ENCODE measurements around the gene NYNRIN.
A peak's percentile ranks its signal among the peaks of the same experiment; 100 is the strongest.
"Not testable (repeated sequence)": the region's sequence is repeated elsewhere in the genome, so short reads cannot be mapped to it uniquely, and the experiment has no call there.

The NYNRIN gene

DNA sequence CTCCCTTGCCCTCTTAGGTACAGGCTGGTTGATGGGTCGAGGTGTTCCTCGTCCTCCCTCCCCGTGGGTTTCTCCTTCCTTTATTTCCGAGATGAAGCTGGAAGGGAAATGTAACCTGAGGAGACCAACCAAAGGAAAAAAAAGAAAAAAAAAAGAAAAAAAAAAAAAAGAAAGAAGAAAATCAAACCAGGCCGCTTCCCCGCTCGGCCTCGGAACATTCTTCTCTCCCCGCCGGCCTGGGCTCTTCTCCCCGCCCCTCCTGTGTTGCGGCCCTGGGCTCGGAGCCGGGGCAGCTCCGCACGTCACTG, 32.4 kb upstream of the NYNRIN start:
- no peak overlapping the region for H3K4me3 Mint-ChIP-seq
- DNase-seq = no peak
- peaks cover 2% of the 10 kb centered on the region for H3K36me3 Mint-ChIP-seq
- CTCF ChIA-PET = interaction anchor here (1.5 to 2.3 kb wide), 3 partner anchors 53 to 70 kb away, joined by 4 to 38 read pairs (median 15); partner anchors contain the start of gene KHNYN
- H3K27ac Mint-ChIP-seq = no peak overlapping the region
- peaks cover 85% of the 10 kb centered on the region for H3K27me3 Mint-ChIP-seq
- H3K9me3 Mint-ChIP-seq = no peaks in the 10 kb centered on the region
- peaks cover 30% of the 10 kb centered on the region for H3K4me1 Mint-ChIP-seq

DNA sequence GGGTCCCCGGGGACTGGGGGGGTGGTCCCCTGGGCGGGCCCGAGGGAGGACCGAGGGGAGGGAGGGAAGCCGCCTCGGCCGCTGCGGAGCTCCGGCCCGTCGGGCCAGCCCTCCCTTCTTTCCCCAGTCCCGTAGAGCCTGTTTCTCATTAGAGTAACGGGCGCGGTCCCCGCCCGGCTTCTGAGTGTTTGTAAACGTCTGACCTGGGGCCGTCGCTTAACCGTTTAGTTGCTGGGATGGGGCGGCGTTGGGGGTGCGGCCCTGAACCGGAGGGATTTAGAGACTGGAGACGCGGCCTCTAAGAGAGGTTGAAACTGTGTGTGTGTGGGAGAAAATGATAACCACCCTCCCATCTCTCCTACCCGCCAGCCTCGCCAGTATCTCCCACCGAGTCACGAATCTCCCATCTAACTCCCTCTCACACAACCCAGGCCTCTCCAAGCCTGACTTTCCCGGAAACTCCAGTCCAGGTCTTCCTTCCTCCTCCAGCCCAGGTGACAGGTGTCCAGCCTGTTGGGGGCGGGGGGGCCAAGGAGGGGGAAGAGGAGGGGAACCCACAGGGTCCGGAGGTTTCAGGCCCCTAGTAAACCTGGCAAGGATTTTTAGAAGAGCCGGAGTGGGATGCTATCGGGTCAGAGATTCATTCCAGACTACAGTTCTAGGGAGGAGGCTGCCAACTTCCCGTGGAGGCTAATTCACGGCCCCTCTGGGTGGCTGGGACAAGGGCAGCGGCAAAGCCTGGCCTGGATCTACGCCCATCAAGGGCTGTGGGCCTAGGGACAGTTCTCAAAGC, 31.9 kb upstream of the NYNRIN start:
- no peak overlapping the region for H3K27ac Mint-ChIP-seq
- peaks cover 30% of the 10 kb centered on the region for H3K4me1 Mint-ChIP-seq
- H3K4me3 Mint-ChIP-seq = peak overlapping the region; percentile 35
- DNase-seq = peak; percentile 27
- CTCF ChIA-PET = interaction anchor here (1.5 to 2.3 kb wide), 3 partner anchors 53 to 70 kb away, joined by 4 to 38 read pairs (median 15); partner anchors contain the start of gene KHNYN
- no peaks in the 10 kb centered on the region for H3K9me3 Mint-ChIP-seq
- H3K27me3 Mint-ChIP-seq = peaks cover 85% of the 10 kb centered on the region
- H3K36me3 Mint-ChIP-seq = peaks cover 2% of the 10 kb centered on the region

DNA sequence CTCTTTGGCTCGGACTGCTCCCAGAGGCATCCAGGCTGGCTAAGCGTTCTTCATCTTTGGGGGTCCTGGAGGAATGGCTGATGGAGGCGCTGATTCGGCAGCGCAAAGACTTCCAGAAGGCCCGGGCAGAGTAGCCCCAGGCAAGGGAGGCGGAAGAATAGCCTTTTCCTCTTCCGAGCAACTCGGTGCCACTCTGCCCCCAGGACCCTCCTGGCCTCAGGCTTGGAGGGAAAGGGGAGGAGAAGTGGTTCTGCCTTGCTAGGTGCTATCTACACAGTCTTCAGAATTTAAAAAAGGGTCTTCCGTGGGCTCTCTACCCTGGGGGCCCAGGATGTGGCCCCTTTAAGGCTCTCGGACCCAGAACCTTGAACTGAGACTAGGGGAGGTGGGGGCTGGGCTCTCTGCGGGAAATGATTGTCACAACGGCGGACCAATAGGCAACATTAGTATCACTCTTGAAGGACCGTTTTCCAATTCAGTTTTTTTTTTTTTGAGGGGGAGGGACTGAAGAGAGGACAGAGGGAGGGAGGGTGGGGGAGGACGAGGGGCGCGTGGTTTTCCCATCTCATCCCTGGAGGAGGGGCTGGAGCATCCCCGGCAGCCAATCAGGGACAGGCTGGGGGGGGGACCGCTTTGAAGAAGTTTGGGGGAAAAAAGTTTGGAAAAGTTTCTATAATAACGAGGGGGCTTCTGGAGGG, 31.1 kb upstream of the NYNRIN start, which contains the start of gene NFATC4:
TSS of gene NFATC4 (plus strand) at position 671 of the 698 bp plus-strand sequence. CDS start 157 bp downstream, outside the sequence.
- H3K4me3 Mint-ChIP-seq = peak within 1 kb of the TSS; percentile 35
- CTCF ChIA-PET = no interaction called here
- H3K27ac Mint-ChIP-seq = no peak within 1 kb of the TSS
- no peaks in the 10 kb centered on the region for H3K9me3 Mint-ChIP-seq
- H3K27me3 Mint-ChIP-seq = peaks cover 86% of the 10 kb centered on the region
- peaks cover 2% of the 10 kb centered on the region for H3K36me3 Mint-ChIP-seq
- peaks cover 30% of the 10 kb centered on the region for H3K4me1 Mint-ChIP-seq
- DNase-seq = no peak

DNA sequence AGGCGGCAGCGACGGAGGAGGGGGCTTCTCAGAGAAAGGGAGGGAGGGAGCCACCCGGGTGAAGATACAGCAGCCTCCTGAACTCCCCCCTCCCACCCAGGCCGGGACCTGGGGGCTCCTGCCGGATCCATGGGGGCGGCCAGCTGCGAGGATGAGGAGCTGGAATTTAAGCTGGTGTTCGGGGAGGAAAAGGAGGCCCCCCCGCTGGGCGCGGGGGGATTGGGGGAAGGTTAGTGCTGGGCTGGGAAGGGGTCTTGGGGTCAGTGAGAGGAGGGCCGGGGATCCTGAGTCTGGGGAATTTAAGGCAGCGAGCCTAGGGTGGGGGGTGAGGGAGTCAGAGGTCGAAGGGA, 30.6 kb upstream of the NYNRIN start:
- Mint-ChIP-seq H3K9me3 (no peaks in the 10 kb centered on the region), H3K36me3 (peaks cover 2% of the 10 kb centered on the region), H3K27ac (no peak overlapping the region), H3K4me3 (no peak overlapping the region), H3K27me3 (peaks cover 86% of the 10 kb centered on the region), H3K4me1 (peaks cover 30% of the 10 kb centered on the region)
- no peak for DNase-seq
- CTCF ChIA-PET = no interaction called here

DNA sequence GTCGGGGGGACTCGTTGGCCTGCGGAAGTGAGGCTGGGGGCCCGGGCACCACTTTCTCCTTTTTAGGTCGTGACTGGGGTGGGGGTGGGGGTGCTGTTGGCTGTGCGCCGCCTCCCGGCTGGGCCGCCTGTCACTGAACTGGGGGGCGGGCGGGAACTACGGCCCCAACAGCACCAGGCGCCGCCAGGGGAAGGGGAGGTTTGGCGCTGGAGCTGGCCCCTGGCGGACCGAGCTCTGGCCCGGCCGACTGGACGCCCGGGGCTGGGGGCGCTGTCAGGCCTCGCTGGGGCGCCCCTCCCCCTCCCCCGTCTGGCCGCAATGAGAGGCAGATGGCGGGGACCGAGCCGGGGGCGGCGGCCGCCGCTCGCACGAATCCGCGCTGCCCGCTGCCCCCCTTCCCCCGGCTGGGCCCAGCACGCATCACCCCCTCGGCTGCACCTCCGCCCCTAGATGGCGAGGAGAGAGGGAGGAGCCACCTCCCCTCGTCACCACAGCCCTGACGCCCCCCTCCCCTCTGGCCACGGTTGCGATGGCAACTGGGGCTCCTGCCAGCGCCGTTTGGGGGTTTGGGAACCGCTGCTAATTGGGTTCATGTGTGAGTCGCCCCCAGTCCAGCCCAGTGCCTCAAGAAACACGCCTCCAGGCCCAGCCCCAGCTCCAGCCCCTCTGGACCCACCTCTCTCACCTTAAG, 30.1 kb upstream of the NYNRIN start:
- Mint-ChIP-seq H3K27ac (no peak overlapping the region), H3K4me1 (peaks cover 30% of the 10 kb centered on the region), H3K27me3 (peaks cover 86% of the 10 kb centered on the region), H3K4me3 (no peak overlapping the region), H3K9me3 (no peaks in the 10 kb centered on the region), H3K36me3 (peaks cover 2% of the 10 kb centered on the region)
- peak; percentile 33 for DNase-seq
- CTCF ChIA-PET = no interaction called here

DNA sequence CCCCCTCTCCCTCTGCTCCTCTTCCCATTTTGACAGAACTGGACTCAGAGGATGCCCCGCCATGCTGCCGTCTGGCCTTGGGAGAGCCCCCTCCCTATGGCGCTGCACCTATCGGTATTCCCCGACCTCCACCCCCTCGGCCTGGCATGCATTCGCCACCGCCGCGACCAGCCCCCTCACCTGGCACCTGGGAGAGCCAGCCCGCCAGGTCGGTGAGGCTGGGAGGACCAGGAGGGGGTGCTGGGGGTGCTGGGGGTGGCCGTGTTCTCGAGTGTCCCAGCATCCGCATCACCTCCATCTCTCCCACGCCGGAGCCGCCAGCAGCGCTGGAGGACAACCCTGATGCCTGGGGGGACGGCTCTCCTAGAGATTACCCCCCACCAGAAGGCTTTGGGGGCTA, 29.3 kb upstream of the NYNRIN start:
- peaks cover 91% of the 10 kb centered on the region for H3K27me3 Mint-ChIP-seq
- CTCF ChIA-PET = interaction anchor here (1.4 kb wide), 1 partner anchor 62 kb away, joined by 5 read pairs; no protein-coding TSS in a partner anchor
- peaks cover 2% of the 10 kb centered on the region for H3K36me3 Mint-ChIP-seq
- no peak for DNase-seq
- no peak overlapping the region for H3K4me3 Mint-ChIP-seq
- H3K9me3 Mint-ChIP-seq = no peaks in the 10 kb centered on the region
- H3K4me1 Mint-ChIP-seq = peaks cover 30% of the 10 kb centered on the region
- H3K27ac Mint-ChIP-seq = no peak overlapping the region

DNA sequence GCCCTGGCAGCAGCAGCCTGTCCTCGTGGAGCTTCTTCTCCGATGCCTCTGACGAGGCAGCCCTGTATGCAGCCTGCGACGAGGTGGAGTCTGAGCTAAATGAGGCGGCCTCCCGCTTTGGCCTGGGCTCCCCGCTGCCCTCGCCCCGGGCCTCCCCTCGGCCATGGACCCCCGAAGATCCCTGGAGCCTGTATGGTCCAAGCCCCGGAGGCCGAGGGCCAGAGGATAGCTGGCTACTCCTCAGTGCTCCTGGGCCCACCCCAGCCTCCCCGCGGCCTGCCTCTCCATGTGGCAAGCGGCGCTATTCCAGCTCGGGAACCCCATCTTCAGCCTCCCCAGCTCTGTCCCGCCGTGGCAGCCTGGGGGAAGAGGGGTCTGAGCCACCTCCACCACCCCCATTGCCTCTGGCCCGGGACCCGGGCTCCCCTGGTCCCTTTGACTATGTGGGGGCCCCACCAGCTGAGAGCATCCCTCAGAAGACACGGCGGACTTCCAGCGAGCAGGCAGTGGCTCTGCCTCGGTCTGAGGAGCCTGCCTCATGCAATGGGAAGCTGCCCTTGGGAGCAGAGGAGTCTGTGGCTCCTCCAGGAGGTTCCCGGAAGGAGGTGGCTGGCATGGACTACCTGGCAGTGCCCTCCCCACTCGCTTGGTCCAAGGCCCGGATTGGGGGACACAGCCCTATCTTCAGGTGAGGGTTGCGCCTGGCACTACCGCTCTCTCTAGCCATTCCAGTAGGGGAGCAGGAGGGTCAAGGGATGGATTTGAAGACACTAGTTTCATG, 28.7 kb upstream of the NYNRIN start:
- Mint-ChIP-seq H3K4me1 (peaks cover 27% of the 10 kb centered on the region), H3K4me3 (no peak overlapping the region), H3K9me3 (no peaks in the 10 kb centered on the region), H3K36me3 (peaks cover 2% of the 10 kb centered on the region), H3K27me3 (peaks cover 95% of the 10 kb centered on the region), H3K27ac (no peak overlapping the region)
- CTCF ChIA-PET = interaction anchor here (1.0 to 1.4 kb wide), 3 partner anchors 36 to 66 kb away, joined by 3 to 5 read pairs (median 3); partner anchors contain the start of gene ADCY4
- no peak for DNase-seq

DNA sequence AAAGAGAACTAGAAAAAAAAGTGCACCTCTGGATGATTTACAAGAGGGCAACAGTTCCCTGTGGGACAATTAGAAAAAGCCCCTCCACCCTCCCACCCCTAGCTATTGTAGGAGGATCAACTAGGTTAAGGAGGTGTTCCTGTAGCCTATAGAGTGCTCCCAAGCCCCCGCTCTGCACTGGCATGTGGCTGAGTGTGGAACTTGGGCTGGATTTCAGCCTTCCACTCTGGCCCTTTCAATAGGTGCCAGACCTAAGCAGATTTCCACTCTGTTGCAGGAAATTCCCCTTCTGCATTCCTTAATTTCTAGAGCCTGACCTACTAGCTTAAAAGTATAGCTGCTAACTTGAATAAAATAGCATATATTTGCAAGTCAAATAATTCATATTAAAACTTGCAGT, 28.1 kb upstream of the NYNRIN start:
- H3K27ac Mint-ChIP-seq = no peak overlapping the region

DNA sequence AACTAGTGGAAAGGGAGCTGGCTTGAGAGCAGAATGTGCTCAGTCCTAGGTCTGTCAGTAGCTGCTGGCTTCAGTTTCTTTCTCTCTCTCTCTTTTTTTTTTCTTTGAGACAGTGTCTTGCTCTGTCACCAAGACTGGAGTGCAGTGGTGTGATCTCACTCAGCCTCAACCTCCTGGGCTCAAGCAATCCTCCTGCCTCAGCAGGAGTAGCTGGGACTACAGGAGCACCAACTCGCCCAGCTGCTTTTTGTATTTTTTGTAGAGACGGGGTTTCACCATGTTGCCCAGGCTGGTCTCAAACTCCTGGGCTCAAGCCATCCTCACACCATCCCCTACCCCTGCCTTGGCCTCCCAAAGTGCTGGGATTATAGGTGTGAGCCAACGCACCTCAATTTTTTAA, 27.2 kb upstream of the NYNRIN start:
- not testable (repeated sequence) for H3K36me3 Mint-ChIP-seq, H3K9me3 Mint-ChIP-seq, H3K27ac Mint-ChIP-seq, DNase-seq, H3K4me3 Mint-ChIP-seq
- CTCF ChIA-PET = interaction anchor here (1.9 kb wide), 1 partner anchor 11 kb away, joined by 4 read pairs; no protein-coding TSS in a partner anchor
- Mint-ChIP-seq H3K27me3 (peaks cover 97% of the 10 kb centered on the region), H3K4me1 (peaks cover 16% of the 10 kb centered on the region)

More for the DNA sequence above, 28.1 kb upstream of the NYNRIN start:
- DNase-seq = no peak
- no peaks in the 10 kb centered on the region for H3K9me3 Mint-ChIP-seq
- peaks cover 20% of the 10 kb centered on the region for H3K4me1 Mint-ChIP-seq
- peaks cover 2% of the 10 kb centered on the region for H3K36me3 Mint-ChIP-seq
- CTCF ChIA-PET = interaction anchor here (1.0 to 1.9 kb wide), 4 partner anchors 12 to 66 kb away, joined by 3 to 5 read pairs (median 4); partner anchors contain the start of gene ADCY4
- no peak overlapping the region for H3K4me3 Mint-ChIP-seq
- peaks cover 97% of the 10 kb centered on the region for H3K27me3 Mint-ChIP-seq

DNA sequence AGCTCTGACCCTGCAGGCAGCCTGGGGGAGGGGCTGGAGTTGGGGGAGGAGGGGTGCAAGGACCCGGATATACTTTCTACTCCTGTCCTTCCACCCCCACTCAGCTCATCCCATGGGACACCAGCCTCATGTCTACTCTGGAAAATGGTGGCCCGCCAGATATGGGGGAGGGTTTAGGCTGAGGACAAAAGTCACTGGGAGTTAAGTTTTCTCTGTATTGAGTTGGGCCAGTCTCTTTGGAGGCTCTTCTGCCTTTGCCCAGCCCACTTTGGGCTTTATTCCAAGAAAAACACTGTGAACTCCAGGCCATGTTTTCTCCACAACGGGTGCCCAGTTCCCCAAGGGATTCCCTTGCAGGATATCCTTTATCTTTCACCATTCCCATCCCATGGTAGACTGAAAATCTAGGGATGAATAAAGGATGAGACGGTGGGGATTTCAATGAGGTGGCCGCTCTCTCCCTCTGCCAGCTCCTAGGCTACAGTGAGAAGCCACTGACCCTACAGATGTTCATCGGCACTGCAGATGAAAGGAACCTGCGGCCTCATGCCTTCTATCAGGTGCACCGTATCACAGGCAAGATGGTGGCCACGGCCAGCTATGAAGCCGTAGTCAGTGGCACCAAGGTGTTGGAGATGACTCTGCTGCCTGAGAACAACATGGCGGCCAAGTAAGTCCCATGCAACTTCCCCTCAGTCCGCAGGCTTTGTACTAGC, 25.9 kb upstream of the NYNRIN start:
- no peaks in the 10 kb centered on the region for H3K9me3 Mint-ChIP-seq
- H3K27ac Mint-ChIP-seq = no peak overlapping the region
- no peak overlapping the region for H3K4me3 Mint-ChIP-seq
- no peaks in the 10 kb centered on the region for H3K36me3 Mint-ChIP-seq
- no peak for DNase-seq
- CTCF ChIA-PET = interaction anchor here (1.5 to 1.9 kb wide), 2 partner anchors 10 to 39 kb away, joined by 4 to 5 read pairs; no protein-coding TSS in a partner anchor
- peaks cover 96% of the 10 kb centered on the region for H3K27me3 Mint-ChIP-seq
- H3K4me1 Mint-ChIP-seq = peaks cover 11% of the 10 kb centered on the region

DNA sequence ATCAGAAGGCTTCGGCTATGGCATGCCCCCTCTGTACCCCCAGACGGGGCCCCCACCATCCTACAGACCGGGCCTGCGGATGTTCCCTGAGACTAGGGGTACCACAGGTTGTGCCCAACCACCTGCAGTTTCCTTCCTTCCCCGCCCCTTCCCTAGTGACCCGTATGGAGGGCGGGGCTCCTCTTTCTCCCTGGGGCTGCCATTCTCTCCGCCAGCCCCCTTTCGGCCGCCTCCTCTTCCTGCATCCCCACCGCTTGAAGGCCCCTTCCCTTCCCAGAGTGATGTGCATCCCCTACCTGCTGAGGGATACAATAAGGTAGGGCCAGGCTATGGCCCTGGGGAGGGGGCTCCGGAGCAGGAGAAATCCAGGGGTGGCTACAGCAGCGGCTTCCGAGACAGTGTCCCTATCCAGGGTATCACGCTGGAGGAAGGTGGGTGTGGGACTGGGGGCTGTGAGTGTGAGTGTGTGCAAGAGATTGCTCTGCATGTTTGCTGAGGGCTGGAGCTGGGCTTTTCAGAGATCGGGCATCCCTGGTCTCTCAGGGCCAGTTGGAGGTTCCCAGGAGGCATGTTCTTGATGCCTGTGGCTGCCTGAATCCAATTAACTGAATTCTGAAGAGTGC, 22.2 kb upstream of the NYNRIN start:
- H3K4me1 Mint-ChIP-seq = peaks cover 7% of the 10 kb centered on the region
- DNase-seq = no peak
- H3K27ac Mint-ChIP-seq = no peak overlapping the region
- no peak overlapping the region for H3K4me3 Mint-ChIP-seq
- no peaks in the 10 kb centered on the region for H3K36me3 Mint-ChIP-seq
- H3K27me3 Mint-ChIP-seq = peaks cover 79% of the 10 kb centered on the region
- CTCF ChIA-PET = interaction anchor here (1.0 kb wide), 1 partner anchor 54 kb away, joined by 4 read pairs; no protein-coding TSS in a partner anchor
- H3K9me3 Mint-ChIP-seq = no peaks in the 10 kb centered on the region

DNA sequence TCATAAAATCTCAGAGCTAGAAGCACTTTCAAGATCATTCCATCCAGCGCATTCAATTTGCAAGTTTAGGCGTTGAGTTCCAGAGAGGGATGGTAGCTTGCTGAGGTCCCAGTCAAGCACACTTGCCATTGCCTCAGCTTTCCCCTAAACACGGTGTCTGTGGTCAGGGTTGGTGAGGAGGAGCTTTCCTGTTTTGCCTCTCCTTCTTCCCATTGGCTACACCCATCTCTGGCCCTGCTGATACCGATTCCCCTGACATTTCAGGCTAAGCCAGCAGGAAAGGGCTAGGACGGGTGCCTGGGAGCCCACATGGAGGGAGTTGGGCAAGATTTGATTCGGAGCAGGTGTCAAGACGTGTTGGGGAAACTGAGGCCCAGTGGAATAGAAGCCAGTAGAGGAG, 21.7 kb upstream of the NYNRIN start:
- Mint-ChIP-seq H3K4me1 (peaks cover 7% of the 10 kb centered on the region), H3K36me3 (no peaks in the 10 kb centered on the region), H3K27me3 (peaks cover 74% of the 10 kb centered on the region), H3K4me3 (no peak overlapping the region), H3K27ac (no peak overlapping the region), H3K9me3 (no peaks in the 10 kb centered on the region)
- CTCF ChIA-PET = interaction anchor here (1.0 kb wide), 1 partner anchor 54 kb away, joined by 4 read pairs; no protein-coding TSS in a partner anchor
- DNase-seq = no peak

DNA sequence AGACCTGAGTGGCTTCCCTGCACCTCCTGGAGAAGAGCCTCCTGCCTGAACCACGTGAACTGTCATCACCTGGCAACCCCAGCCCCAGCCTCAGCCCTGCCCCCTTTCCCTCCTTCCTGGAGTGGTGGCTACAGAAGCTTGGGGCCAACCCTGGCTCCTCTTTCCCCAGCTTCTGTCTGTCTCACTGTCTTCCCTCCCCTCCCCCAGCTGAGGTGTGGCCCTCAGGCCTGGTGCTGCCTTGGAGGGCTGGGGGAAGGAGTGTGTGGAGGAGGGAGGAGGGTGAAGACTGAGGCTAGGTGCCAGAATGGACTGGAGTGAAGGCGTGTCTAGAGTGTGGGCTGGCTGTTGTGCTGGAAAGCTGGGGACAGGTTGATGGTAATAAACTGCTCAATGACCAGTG, 21.1 kb upstream of the NYNRIN start:
- Mint-ChIP-seq H3K9me3 (no peaks in the 10 kb centered on the region), H3K4me3 (no peak overlapping the region), H3K4me1 (peaks cover 7% of the 10 kb centered on the region), H3K27ac (no peak overlapping the region), H3K27me3 (peaks cover 68% of the 10 kb centered on the region), H3K36me3 (no peaks in the 10 kb centered on the region)
- CTCF ChIA-PET = interaction anchor here (1.5 kb wide), 1 partner anchor 27 kb away, joined by 3 read pairs; no protein-coding TSS in a partner anchor
- DNase-seq = no peak
